Stimulated activated CD8-positive, alpha-beta memory T cell treated with anti-CD3 and anti-CD28 coated beads, Interleukin-4, amount 100 ng/mL, for 4 hours (primary cell): Measurements from ENCODE around the gene SULT1E1.

Experiments
- DNase-seq, 2 donors: peaks; one replicate each; pipeline ENCODE4 v3.0.0-alpha.2; 2020; ENCODE audit warnings: low read depth in 2 of 2, low spot score in 1 of 2

The SULT1E1 gene

DNA sequence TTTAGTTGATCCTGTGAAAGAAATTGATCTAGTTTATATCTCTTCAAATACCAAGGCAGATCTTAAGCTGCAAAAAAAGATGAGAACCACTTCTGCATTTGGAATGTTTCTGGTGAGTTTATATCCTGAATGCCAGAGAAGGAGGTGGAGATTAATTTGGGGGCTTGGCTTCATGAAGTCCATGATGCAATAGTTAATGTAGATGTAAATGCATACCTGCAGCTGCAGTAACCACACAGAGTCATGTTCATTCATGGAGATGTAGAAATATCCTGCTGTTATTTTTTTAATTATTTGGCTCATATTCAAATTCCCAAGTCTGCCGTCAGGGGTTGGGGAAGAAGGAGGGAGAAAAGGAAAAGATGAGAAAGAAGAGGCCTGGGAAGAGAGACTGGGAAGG lies at the start of gene SULT1E1:
TSS of gene SULT1E1 (minus strand) at position 94 of the 400 bp plus-strand sequence. CDS start 2,501 bp downstream, outside the sequence.
- no peak for DNase-seq

DNA sequence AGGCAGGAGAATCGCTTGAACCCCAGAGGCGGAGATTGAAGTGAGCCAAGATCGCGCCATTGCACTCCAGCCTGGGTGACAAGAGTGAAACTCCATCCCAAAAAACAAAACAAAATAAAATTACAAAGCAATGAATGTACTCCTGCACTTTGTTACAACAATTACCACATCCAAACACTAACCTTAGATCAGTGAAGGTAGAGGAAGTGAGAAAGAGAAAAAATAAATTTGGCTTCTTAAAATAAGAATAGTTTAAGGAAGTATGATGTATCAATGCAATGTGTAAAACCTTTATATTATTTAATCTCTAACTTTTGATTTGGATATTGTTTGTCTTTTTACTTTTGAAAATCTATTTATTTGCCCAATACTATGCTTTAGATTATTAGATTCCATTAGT lies 49.2 kb upstream of the SULT1E1 start:
- no peak for DNase-seq

- DNase-seq: no peak
These were observed 47.2 kb upstream of the SULT1E1 start for GRCh38 chr4:69907151-69907550.

GRCh38 chr4:69896530-69897116 lies 36.7 kb upstream of the SULT1E1 start:
- no peak for DNase-seq

DNA sequence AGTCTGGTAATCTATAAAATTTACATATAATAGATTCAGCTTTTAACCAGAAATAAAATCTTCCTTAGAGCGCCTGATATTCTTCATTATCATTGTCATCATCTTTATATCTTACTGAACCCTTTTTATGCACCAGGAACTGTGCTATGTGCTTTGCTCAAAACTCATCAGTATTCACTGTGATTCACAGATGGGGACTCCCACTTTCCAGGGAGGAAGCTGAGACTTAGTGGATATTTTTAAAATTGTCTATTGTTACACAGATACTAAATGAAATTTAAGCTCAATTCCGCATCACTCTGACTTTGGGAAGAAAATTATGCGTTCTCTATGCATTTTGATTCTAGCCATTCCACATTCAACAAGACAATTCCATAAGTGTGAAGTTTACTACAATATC lies 34.8 kb upstream of the SULT1E1 start:
- DNase-seq: no peak

DNA sequence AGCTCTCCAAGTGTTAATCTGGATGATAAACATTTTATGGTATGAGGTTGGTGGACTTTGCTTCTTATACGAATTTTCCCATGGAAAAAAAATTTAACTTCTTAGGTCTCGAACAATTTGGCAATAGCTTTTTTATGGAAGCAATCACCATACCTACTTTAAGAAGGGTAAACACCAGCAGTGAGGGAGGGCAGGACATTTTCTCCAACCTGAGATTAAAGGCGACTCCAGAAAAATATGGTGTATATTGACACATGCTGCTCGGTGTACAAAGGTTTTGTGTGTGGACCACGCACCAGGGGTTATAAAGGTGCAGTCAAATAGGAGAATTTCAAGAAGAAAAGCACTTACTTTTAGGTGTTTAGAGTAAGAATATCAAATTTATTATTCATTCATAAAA lies 34.2 kb upstream of the SULT1E1 start:
- no peak for DNase-seq

DNA sequence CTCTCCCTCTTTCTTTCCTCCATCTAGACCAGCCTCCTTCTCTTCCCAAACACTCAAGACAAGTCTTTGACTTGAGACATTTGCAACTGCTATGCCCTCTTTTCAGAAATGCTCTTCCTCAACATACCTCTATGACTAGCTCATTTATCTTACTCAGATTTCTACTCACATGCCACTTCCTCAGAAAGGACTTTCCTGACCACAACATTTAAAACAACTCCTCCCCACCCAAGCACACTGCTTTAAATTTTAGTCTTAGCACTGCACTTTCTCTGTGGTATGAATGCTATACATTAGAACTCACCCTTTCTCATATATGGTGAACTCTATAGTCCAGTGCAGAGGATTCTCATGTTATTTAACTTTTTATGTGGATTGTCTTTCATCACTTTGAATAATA lies 28.4 kb upstream of the SULT1E1 start:
- DNase-seq: no peak

DNA sequence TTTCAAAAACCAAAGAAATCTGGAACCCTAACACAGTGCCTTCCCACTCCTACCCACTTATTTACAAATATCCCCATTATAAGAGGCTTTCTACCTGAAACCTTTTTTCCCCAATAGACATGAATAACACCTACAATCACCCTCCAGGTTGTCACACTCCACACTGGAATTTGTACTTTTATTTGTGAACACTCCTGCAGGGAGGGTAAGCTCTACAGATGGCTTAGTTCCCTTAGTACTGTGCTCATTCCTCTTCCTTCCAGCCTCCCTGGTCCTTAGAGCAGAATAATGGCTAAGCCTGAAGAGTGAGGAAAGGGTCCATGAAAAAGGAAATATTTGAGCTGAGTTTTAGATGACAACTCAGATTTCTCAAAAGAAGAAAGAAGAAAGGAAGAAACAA lies 22.2 kb upstream of the SULT1E1 start:
- no peak for DNase-seq

DNA sequence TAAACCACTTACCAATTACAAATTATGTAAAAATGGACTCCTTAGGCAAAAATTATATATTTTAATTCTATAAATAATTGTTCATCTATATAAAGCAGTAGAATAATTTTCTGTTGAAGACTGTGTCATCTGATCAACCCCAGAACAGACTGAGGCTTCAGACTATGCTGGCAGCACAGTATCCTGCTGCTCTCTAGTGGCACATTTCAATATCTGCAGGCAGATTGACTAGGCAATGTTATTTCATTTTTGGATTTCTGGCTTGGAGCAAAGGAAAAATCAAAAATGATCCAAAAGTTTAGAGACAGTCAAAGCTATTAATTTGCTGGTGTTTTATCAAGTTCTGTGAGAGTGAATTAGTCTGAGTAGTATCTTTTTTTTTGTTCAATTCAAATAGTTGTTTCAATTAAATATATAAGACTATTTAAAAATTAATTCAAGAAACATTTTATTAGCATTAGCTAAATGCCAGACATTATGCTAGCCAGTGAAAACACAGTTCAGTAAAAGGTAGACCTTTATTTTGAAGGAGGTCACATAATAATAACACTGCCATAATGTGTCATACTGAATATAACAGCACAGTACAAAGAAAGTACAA lies 21.3 kb upstream of the SULT1E1 start:
- DNase-seq: no peak

DNA sequence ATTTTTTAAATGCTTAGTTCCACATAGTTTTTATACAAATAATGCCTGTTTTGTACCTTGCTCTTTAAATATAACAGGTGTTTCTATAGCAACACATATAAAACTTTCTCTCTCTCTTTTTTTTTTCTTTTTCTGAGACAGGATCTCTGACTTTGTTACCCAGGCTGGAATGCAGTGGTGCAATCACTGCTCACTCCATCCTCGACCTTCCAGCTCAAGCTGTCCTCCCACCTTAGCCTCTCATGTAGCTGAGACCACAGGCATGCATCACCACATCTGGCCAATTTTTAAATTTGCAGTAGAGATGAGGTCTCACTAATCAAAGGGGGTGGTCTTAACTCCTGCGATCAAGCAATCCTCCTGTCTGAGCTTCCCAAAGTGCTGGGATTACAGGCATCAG lies 18.3 kb upstream of the SULT1E1 start:
- no peak for DNase-seq

DNA sequence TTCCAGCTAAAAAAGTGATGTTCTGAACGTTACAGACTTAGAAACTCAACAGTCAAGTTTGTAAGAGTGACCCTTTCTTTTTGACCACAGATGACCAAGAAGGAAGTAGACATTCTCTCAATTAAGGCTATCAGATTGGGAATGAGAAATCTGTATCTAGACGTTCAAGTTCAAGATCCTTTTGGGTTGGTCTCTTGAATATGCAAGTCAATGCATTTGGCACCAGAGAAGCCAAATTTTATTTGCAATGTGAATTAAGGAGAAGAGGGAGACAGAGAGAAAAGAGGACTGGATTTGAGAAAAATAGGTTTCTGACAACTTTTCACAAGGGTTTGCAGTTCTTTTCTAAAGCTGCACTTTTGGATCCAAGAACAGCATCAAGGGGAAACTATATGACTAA lies 17.5 kb upstream of the SULT1E1 start:
- DNase-seq: no peak

- no peak for DNase-seq
These were observed 16.1 kb upstream of the SULT1E1 start for GRCh38 chr4:69876071-69876470.

GRCh38 chr4:69875576-69875975 lies 15.6 kb upstream of the SULT1E1 start:
- DNase-seq: no peak

DNA sequence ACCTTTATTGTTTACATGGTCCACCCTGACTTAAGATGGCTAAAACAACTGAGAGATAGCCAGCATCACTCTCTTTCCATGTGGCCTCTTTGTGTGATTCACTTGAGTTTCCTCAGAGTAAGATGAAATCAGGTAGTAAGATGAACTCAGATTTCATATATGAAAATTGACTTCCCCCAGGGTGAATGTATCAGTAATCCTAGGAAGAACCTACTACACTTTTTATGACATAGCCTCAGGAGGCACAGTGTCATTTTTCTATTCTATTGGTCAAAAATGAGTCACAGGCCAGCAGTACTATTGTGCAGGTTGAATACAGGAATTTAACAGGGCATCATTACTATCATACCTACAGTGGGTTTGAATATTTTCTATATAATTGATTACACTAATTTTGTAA lies 14.6 kb upstream of the SULT1E1 start:
- no peak for DNase-seq

DNA sequence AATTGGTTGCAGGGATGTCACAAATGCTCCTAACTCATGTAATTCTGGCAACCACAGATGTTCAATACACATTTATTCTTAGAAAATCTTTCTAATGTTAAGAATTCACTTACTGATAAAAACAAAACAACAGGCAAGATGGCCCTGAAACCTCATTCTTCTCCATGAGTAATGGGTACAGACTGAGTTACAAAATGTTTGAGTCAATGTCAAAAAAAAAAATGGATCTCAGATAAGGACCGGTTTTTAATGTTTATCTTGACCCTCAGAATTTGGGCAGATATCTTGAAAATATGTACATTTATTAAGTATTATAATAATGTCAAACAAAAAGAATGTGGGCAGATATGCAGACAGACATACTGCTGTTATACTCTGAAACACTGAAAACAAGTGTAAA lies 1.8 kb upstream of the SULT1E1 start:
- DNase-seq: no peak

GRCh38 chr4:69860521-69861298 lies 765 bp upstream of the SULT1E1 start:
- DNase-seq: no peak

- DNase-seq: no peak
These were observed 732 bp downstream of the SULT1E1 start for GRCh38 chr4:69859140-69859685.

- DNase-seq: no peak
These were observed 1.3 kb downstream of the SULT1E1 start for GRCh38 chr4:69858690-69859089.

DNA sequence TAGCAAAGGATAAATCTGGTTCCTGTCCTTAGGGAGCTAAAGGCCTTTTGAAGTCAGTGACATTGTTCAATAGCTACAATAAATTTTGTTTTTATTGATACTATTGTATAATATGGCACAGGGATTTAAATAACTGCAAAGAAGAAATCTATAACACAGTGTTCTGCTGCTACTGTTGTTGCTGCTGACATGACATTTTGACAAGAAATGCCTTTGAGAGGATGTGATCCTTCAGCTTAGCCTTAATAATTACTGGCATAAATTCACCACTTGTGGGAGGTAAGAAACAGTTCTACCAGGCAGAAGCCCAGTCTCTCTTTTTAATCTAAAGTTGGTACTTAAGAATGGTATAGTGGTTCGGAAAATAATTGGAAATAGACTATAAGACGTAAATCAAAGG lies 4.1 kb downstream of the SULT1E1 start:
- DNase-seq: no peak

DNA sequence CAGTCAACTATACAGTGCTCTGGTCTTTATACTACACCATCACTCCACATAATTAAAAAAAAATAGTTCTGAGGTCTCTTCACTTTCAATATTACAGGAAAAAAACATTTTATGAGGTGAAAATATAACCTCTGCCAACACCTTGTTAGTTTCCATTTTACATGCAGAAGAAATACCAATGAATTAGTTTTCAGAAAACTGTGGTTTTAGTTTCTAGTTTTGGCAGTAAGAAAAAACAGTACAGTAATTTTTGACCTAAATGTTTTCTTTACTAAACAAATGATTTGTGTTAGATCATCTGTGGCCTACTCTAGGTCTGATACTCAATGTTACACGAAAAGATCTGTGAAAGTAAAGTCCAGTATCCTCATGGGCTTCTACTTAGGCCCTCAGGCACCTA lies 10.0 kb downstream of the SULT1E1 start:
- DNase-seq: no peak

DNA sequence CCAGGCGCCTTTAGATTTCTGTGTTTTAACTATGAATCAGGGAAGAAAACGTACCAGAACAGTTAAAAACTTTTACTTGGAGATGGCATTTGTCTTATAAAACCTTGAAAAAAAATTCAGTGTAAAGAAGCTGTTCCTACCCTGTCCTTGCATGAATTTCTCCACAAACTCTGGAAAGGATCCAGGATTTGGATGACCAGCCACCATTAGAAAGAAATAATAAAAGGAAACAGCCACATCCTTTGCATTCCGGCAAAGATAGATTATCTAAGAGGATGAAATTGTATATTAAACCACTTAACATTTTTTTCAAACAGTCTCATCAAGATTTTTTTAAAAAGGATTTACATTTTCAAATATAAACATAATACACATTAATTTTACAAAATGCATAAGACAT lies 10.6 kb downstream of the SULT1E1 start:
- DNase-seq: no peak

DNA sequence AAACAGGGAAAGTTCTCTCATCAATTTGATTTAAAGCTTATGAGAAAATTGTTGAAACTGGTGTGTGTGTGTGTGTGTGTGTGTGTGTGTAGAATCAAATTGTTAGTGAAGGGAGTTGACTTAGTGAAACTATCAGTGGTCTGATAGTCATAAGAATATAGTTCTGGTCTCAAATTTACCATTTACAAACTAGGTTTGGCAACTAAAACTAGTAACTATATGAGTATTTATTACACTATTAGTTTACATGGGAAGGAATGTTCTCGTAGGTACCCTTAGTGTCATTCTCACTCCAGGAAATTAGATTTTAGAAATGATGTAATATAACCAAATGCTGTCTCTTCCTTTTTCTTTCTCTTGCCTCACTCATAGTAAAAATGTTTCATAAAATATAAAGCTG lies 11.9 kb downstream of the SULT1E1 start:
- DNase-seq: no peak
